GM18873 (cell line): ENCODE data around the gene IL22RA1.

ENCODE experiments used
- ATAC-seq: cut with Tn5 transposase; IDR thresholded peaks from one replicate; pipeline ENCODE4 v1.9.1; 2021; ENCODE audit warnings: mild to moderate bottlenecking, moderate library complexity, moderate number of reproducible peaks; ENCODE audit not compliant: unreplicated experiment, low FRiP score

Gene IL22RA1

DNA sequence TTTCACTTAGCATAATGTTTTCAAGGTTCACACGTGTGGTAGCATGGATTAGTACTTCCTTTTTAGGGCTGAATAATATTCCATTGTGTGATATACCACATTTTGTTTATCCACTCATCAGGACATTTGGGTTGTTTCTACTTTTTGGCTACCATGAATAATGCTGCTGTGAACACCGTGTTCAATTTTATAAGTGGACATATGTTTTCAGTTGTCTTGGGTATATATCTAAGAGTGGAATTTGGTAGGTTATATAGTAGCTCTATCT is 3.8 kb downstream of the IL22RA1 start:
- ATAC-seq: no peak

GRCh38 chr1:24138476-24139221 is 4.3 kb downstream of the IL22RA1 start:
- no peak for ATAC-seq

DNA sequence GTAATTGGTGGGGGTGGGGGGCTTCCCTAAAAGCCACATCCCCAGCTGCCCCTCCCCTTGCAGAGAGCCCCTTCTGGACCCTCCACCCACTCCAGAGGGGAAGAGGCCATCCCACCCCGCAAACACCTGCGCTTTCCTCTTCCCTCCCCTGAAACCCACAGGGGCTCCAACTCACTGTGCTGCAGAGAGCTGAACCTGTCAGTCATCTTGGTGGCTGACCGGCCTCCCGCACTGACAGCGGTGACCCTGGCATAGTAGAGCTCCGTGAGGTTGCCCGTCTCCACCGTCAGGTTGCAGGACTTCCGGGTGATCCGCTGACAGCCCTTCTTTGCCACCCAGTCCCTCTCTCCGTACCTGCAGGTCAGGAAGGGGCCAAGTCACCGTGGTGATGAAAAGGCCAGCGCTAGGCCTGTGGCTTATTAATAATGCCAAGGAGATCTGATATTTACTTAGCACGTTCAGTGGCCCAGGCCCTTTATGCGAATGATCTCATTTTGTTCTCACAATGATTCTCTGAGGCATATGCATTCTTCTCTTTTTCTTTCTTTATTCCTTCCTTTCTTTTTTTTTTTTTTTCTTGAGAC is 5.9 kb downstream of the IL22RA1 start:
- ATAC-seq: no peak

DNA sequence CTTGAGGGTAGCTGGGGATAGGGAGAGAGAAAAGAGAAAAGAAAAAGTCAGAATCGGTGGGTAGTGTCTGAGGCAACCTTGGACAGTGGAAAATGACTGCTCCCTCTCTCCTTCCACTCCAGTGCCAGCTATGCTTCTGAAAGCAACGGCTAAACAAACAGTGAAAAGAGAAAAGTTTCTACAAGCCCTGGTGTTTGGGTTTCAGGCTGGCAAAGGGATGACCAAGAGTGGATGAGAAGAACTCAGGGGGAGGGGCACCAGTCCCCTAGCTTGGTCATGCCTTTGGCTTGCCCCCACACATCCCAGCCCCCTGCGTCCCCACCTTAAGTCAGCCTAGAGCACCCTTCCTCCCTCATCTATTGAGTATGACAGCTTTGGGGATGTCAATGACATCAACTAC is 8.6 kb downstream of the IL22RA1 start:
- ATAC-seq: no peak

DNA sequence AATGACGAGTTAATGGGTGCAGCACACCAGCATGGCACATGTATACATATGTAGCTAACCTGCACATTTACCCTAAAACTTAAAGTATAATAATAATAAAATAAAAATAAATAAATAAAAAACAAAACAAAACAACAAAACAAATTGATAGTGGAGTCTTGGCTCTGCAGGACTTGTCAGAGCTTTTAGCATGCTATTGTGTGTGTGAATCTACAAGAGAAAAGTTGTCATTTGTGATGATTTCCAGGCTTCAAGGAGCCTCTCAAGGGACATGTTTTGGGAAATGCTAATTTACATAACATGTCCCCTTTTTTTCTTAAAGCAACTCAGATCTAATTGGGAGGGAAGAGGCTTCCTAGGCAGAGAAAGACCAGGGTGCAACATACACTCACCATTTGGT is 9.1 kb downstream of the IL22RA1 start:
- ATAC-seq: no peak

DNA sequence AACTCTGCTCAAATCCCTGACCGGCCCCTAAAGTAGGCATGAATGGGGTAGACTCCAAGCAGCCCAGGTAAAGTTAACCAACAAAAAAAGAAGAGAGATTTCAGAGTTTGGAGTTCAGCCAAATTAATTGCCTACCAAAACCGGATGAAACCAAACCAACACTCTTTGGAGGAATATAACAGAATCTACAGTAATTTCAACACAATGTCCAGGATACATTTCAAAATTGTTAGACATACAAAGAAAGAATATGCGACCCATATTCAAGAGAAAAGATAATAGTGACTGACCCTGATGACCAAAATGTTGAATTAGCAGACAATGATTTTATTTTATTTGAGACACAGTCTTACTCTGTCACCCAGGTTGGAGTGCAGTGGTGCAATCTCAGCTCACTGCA is 12.6 kb downstream of the IL22RA1 start:
- ATAC-seq: no peak

DNA sequence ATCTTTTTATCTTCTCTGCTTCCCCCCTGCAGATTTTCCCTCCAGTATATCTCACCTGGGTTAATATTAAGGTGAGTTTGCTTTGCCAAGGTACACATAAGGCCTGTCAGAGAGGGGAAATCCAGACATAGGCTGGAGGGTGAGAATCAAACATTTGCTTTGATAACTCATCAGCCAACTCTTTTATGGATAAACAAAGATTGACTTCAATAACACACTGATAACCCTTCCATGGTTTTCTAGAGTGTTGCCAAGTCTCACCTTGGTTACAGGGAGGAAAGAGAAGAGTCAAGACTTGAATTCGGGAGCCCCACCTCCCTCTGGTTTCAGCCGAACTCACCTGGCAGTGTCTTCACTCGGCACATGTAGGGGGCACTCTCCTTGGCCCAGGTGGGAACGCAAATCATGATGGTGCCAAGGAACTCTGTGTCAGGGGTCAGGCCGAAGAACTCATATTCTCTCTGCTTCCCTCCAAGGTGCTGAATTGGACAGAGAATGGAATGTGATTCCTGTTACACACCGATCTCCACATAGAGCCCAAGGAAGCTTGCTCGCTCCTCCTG is 15.1 kb downstream of the IL22RA1 start:
- ATAC-seq: no peak

- ATAC-seq: no peak
Observed at GRCh38 chr1:24127134-24127800, 15.7 kb downstream of the IL22RA1 start.

DNA sequence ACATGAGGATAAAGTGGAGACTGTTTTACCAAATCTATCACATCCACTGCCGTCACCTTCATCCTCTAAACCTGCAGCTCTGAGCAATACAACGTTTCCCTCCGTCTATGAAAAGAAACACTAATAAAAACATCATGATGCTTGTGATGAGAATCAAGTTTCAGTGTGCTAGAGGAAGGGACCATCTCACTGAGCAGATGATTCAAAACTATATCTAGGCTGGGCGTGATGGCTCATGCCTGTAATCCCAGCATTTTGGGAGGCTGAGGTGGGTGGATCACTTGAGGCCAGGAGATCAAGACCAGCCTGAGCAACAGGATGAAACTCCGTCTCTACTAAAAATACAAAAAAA is 16.3 kb downstream of the IL22RA1 start:
- no peak for ATAC-seq

GRCh38 chr1:24126018-24126671 is 16.8 kb downstream of the IL22RA1 start:
- ATAC-seq: no peak

DNA sequence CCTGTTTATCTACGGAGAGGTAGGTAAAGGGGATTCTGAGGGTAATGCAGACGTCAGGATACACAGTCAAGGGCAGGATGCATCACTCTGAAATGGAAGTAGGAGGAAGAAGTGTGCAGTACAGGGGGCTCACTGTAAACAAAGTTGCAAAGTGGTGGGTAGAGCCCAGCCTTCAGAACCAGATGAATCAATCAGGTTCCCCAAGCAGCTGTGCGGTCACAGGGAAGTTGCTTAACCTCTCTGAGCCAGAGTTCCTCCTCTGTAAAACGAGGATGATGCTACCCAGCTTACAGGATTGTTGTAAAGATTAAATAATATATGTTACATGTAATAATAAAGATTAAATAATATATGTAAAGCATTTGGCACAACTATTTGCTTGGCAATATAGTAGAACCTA is 17.5 kb downstream of the IL22RA1 start:
- ATAC-seq: no peak

- ATAC-seq: no peak
Observed at GRCh38 chr1:24124980-24125379, 18.0 kb downstream of the IL22RA1 start.

- ATAC-seq: no peak
Observed at GRCh38 chr1:24123611-24124010, 19.3 kb downstream of the IL22RA1 start.

DNA sequence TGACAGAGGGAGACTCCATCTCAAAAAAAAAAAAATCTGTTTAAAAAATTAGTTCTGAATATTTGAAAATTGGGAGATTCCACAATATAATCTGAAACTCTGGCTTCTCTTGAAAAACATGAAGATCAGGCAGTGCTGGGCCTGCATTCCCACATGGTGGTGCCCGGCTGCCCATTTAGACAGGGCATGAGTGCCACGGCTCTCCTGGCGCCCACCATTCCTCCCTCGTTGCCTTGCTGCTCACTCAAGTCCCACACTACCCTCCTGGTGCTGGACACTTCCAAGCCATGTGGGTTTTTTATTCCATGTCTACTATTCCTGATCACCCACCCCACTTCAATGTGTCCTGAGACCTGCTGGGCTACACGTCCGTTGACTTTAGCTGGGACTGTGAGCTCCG is 20.2 kb downstream of the IL22RA1 start:
- no peak for ATAC-seq

- no peak for ATAC-seq
Observed at GRCh38 chr1:24121406-24121805, 21.5 kb downstream of the IL22RA1 start.

DNA sequence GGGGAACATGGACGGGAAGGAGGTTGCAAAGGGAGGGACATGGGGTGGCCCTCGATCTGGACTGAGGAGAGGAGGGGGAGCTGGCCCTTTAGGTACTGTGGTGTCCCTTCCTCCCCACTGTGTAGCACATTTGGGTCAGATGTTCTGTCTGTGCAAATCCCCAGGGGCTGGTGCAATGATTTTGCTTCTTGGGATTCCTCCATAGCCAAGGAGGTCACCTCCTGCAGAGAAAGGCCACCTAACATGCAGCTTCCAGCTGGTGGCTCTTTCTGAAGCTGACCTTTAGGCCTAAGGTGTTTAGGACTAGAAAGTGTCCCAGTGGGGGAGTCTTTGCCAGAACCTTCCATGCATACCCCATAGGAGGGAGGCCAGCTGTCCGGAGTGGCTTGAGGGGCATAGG is 22.0 kb downstream of the IL22RA1 start:
- no peak for ATAC-seq

GRCh38 chr1:24119859-24120756 is 22.8 kb downstream of the IL22RA1 start:
- no peak for ATAC-seq

GRCh38 chr1:24119489-24119858 is 23.5 kb downstream of the IL22RA1 start:
- no peak for ATAC-seq

GRCh38 chr1:24118410-24119242 is 24.3 kb downstream of the IL22RA1 start:
- ATAC-seq: no peak
